ENCODE results near the gene TTLL9.

DNA sequence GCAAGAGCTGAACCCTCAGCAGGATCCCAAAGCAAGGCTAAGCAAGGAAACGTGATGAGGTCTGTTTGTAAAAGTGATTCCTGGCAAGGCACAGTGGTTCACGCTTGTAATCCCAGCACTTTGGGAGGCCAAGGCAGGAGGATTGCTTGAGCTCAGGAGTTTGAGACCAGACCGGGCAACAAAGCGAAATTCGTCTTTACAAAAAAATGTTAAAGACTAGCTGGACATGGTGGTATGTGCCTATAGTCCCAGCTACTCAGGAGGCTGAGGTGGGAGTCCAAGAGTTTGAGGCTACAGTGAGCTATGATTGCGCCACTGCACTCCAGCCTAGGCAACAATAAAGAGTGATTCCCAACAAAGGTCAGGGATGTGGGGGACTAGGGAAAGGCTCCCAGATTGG, 93.5 kb downstream of the TTLL9 start:
- TF ChIP-seq POLR2A (IDR thresholded peaks at IDR 0.05), result no peak
- TF ChIP-seq EP300 (IDR thresholded peaks at IDR 0.05), result no peak

All from suprapubic skin (tissue), 2 donors.